Activated naive CD4-positive, alpha-beta T cell treated with anti-CD3 and anti-CD28 coated beads for 36 hours (primary cell): ENCODE data around the gene WDR86. TPM values are rescaled to one million over a fixed set of nuclear protein-coding genes. Genes with fewer than 3 reads are reported as not detected.

Source experiments
- CTCF ChIA-PET: fragments of 350-600 bp; sonication (Branson Sonifier 250); formaldehyde crosslinking; loops from one replicate; lab custom pipeline; 2021; ENCODE audit warnings: antibody characterized with exemption; lab: Charles Lee
- DNase-seq: peaks from one replicate; pipeline ENCODE4 v3.0.0-alpha.2; 2020
- H3K27ac Mint-ChIP-seq: one replicate; pipeline ENCODE4 v1.8.0; 2021; ENCODE audit warnings: mild to moderate bottlenecking, mixed read lengths
- H3K27me3 Mint-ChIP-seq: one replicate; pipeline ENCODE4 v1.8.0; 2021; ENCODE audit warnings: low read depth, mixed read lengths
- H3K36me3 Mint-ChIP-seq: one replicate; pipeline ENCODE4 v1.8.0; 2021; ENCODE audit warnings: low read depth, mixed read lengths
- H3K4me1 Mint-ChIP-seq: one replicate; pipeline ENCODE4 v1.8.0; 2021; ENCODE audit warnings: low read depth, mixed read lengths
- H3K4me3 Mint-ChIP-seq: one replicate; pipeline ENCODE4 v1.8.0; 2021; ENCODE audit warnings: mild to moderate bottlenecking, moderate library complexity, mixed read lengths
- H3K9me3 Mint-ChIP-seq: one replicate; pipeline ENCODE4 v1.8.0; 2021; ENCODE audit warnings: mixed read lengths
- intact Hi-C: fragments of 100-400 bp; cut with micrococcal nuclease; formaldehyde crosslinking; loops from one replicate; pipeline ENCODE4 v1.15.1; 2023
- total RNA-seq, 2 experiments: library from RNA; stranded (reverse); gene quantifications; one replicate each; pipeline ENCODE4 v1.2.3, GENCODE V29; 2021

Gene WDR86, protein sequence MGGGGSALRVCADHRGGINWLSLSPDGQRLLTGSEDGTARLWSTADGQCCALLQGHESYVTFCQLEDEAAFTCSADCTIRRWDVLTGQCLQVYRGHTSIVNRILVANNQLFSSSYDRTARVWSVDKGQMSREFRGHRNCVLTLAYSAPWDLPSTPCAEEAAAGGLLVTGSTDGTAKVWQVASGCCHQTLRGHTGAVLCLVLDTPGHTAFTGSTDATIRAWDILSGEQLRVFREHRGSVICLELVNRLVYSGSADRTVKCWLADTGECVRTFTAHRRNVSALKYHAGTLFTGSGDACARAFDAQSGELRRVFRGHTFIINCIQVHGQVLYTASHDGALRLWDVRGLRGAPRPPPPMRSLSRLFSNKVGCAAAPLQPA
- not detected for total RNA-seq

DNA sequence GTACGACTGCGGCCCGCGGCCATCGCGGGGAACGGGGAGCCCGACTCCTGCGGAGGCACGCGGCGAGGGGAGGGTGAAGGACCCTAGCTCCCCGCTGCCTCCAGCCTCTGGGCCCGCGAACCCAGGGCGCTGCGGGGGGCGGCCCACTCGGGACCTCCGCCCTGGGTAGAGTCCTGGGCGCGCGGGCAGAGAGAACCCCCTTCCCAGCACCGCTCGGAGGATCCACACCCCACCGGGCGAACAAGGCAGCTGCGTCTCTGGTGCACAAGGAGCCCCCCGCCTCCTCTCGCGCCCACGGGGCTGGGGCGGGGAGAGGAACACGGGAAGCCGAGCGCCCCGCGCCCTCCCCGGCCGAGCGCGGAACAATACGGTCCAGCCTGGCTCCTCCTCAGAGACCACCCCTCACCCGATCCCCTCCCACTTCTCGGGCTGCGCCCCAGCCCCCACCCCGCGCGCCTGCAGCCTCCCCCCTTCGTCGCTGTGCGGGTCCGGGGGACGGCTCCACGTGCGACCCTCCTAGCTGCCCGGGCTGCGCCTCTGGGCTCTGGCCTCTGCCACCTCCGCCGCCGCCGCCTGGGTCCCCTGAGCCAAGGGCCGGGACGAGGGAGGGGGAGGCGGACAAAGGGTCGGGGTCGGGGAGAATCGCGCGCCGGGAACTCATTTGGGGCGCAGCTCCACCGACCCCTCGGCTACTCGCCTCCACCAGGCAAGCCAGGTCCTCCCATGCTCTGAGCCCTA is at the start of gene WDR86:
TSS of gene WDR86 (minus strand) at position 372 of the 738 bp plus-strand sequence. CDS start 449 bp downstream, outside the sequence.
- Mint-ChIP-seq H3K4me3 (peak within 1 kb of the TSS; percentile 39), H3K27ac (no peak within 1 kb of the TSS), H3K36me3 (no peaks in the 10 kb centered on the region), H3K27me3 (peaks cover 41% of the 10 kb centered on the region), H3K4me1 (peaks cover 42% of the 10 kb centered on the region), H3K9me3 (no peaks in the 10 kb centered on the region)
- intact Hi-C loops: no loop called here
- no peak for DNase-seq
- CTCF ChIA-PET: no interaction called here

DNA sequence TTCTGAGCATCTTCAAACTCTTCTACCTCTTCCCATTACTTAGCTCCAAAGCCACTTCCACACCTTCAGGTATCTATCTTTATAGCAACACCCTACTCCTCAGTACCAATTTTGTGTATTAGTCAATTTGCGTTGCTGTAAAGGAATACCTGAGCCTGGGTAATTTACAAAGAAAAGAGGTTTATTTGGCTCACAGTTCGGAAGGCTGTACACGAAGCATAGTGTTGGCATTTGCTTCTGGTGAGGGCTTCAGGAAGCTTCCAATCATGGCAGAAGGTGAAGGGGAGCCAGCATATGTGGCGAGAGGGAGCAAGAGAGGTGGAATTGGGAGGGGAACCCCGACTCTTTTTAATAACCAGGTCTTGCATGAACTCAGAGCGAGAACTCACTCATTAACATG is 47.7 kb upstream of the WDR86 start:
- intact Hi-C loops: no loop called here
- CTCF ChIA-PET: interaction anchor here (0.9 kb wide), 1 partner anchor 9 kb away, joined by 3 read pairs; no protein-coding TSS in a partner anchor
- no peaks in the 10 kb centered on the region for H3K4me1 Mint-ChIP-seq
- DNase-seq: no peak
- H3K27me3 Mint-ChIP-seq: peaks cover 7% of the 10 kb centered on the region
- H3K4me3 Mint-ChIP-seq: no peak overlapping the region
- peaks cover 7% of the 10 kb centered on the region for H3K9me3 Mint-ChIP-seq
- no peak overlapping the region for H3K27ac Mint-ChIP-seq
- peaks cover 3% of the 10 kb centered on the region for H3K36me3 Mint-ChIP-seq

DNA sequence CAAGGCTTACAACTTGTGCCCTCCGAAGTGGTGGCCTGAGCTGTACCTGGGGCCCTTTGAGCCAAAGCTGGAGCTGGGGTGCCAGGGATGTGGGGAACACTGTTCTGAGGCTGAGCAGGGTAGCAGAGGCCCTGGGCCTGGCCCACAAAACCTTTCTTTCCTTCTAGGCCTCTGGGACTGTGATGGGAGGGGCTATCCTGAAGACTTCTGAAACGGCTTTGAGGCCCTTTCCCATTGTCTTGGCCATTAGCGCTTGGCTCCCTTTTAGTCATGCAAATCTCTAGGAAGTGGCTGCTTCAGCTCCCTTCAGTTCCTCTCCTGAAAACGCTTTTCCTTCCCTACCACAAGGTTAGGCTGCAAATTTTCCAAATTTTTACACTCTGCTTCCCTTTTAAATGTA is 46.9 kb upstream of the WDR86 start:
- Mint-ChIP-seq H3K4me3 (no peak overlapping the region), H3K27ac (no peak overlapping the region), H3K27me3 (peaks cover 7% of the 10 kb centered on the region), H3K9me3 (peaks cover 1% of the 10 kb centered on the region), H3K4me1 (no peaks in the 10 kb centered on the region), H3K36me3 (peaks cover 2% of the 10 kb centered on the region)
- DNase-seq: no peak
- intact Hi-C loops: no loop called here
- CTCF ChIA-PET: interaction anchor here (0.8 kb wide), 1 partner anchor 9 kb away, joined by 4 read pairs; no protein-coding TSS in a partner anchor

DNA sequence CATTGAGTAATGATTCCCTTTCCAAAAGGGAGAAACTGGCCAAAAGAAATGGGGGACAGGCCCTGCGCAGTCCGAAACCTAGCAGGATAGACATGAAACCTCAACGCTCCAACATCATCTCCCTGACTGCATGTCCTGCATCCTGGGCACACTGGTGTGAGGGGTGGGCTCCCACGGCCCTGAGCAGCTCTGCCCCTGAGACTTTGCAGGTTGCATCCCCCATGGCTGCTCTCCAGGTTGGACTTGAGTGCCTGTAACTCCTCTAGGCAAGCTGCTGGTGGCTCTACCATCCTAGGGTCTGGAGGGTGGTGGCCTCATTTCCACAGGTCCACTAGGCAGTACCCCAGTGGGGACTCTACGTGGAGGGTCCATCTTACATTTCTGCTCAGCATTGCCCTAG is 46.4 kb upstream of the WDR86 start:
- Mint-ChIP-seq H3K4me3 (no peak overlapping the region), H3K27ac (no peak overlapping the region), H3K36me3 (peaks cover 2% of the 10 kb centered on the region), H3K9me3 (peaks cover 1% of the 10 kb centered on the region), H3K4me1 (no peaks in the 10 kb centered on the region), H3K27me3 (peaks cover 7% of the 10 kb centered on the region)
- CTCF ChIA-PET: interaction anchor here (0.8 kb wide), 1 partner anchor 8 kb away, joined by 4 read pairs; no protein-coding TSS in a partner anchor
- intact Hi-C loops: no loop called here
- DNase-seq: no peak

DNA sequence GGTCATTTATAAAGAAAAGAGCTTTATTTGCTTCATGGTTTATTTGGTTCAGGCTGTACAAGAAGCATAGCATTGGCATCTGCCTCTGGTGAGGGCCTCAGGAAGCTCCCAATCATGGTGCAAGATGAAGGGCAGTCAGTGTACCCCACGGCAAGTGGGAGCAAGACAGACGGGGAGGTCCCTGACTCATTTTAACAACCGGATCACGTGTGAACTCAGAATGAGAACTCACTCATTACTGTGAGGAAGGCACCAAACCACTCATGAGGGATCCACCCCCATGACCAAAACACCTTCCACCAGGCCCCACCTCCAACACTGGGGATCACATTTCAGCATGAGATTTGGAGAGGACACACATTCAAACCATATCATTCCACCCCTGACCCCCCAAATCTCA is 45.9 kb upstream of the WDR86 start:
- intact Hi-C loops: no loop called here
- CTCF ChIA-PET: interaction anchor here (1.2 kb wide), 1 partner anchor 15 kb away, joined by 3 read pairs; the partner anchor contains the start of gene CRYGN

DNA sequence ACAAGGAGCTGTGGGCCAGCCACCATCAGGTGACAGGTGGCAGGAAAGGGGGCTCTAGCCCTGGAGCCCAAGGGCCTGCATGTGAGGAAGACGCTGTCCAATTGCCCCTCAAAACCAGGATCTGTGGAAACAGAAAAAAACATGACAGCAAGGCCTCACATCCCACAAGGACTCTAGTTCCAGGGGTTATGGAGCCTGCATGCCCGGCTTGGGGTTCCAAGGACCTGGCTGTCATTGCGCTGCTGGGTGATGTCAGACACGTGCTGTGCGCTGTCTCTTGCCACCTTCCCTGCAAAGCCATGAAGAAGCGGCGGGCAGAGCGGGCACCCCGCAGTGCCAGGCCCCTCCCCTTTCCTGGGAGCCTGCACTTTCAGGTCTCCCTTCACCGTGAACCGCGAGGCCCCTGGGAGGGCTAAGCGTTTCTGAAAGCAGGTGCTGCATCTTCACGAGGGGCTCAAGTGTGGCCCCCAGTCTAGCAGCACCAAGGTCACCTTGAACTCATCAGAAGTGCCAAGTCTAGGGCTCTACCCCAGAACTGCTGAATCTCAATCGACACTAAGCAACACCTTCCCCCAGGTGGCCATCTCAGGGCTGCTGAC is 45.2 kb upstream of the WDR86 start:
- H3K4me1 Mint-ChIP-seq: no peaks in the 10 kb centered on the region
- no peak for DNase-seq
- no peaks in the 10 kb centered on the region for H3K36me3 Mint-ChIP-seq
- peaks cover 1% of the 10 kb centered on the region for H3K9me3 Mint-ChIP-seq
- H3K27ac Mint-ChIP-seq: no peak overlapping the region
- intact Hi-C loops: no loop called here
- peaks cover 2% of the 10 kb centered on the region for H3K27me3 Mint-ChIP-seq
- no peak overlapping the region for H3K4me3 Mint-ChIP-seq
- CTCF ChIA-PET: interaction anchor here (1.2 kb wide), 1 partner anchor 14 kb away, joined by 3 read pairs; the partner anchor contains the start of gene CRYGN

More for the DNA sequence above, 45.9 kb upstream of the WDR86 start:
- Mint-ChIP-seq H3K36me3 (peaks cover 2% of the 10 kb centered on the region), H3K9me3 (peaks cover 1% of the 10 kb centered on the region), H3K27me3 (peaks cover 6% of the 10 kb centered on the region), H3K27ac (no peak overlapping the region), H3K4me3 (no peak overlapping the region), H3K4me1 (no peaks in the 10 kb centered on the region)
- DNase-seq: no peak

DNA sequence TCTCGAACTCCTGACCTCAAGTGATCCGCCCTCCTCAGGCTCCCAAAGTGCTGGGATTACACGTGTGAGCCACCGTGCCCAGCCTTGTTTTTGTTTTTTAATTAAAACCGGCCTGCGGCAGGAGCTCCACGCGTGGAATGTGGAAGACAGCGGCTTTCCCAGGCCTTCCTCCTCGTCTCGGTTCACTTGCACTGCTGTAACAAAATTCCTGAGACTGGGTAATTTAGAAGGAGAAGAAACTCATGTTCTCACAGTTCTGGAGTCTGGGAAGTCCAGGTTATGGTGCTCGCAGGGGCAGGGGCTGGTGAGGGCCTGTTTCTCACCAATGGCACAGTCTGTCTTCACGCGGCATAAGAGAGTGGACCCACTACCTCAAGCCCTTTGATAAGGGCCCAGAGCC is 44.5 kb upstream of the WDR86 start:
- Mint-ChIP-seq H3K9me3 (peaks cover 1% of the 10 kb centered on the region), H3K27ac (no peak overlapping the region), H3K36me3 (no peaks in the 10 kb centered on the region), H3K4me1 (peaks cover 4% of the 10 kb centered on the region), H3K4me3 (no peak overlapping the region), H3K27me3 (no peaks in the 10 kb centered on the region)
- no peak for DNase-seq
- intact Hi-C loops: no loop called here
- CTCF ChIA-PET: no interaction called here

DNA sequence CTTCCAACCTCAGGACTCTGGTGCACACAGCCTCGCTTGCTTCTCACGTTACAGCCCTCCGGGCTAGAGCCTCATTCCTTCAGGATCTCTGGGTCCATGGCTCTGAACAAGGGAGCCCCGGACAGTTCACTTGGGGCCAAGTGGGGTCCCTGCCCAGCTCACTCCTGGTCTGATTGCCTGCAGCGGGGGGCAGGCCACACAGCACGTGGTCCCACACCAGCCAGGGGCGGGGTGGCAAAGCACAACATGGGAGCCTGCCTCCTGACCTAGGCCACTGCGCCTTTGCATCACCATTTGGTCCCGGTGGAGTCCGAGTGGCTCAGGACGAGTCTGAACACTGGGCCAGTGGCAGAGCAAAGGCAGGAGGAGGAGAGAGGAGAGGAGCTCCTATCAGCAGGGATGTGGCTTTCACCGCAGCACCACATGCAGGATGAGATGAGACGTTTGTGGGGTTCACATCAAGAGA is 43.5 kb upstream of the WDR86 start:
- CTCF ChIA-PET: interaction anchor here (0.5 kb wide), 1 partner anchor 11 kb away, joined by 3 read pairs; no protein-coding TSS in a partner anchor
- no peak for DNase-seq
- intact Hi-C loops: no loop called here
- Mint-ChIP-seq H3K36me3 (no peaks in the 10 kb centered on the region), H3K27me3 (no peaks in the 10 kb centered on the region), H3K27ac (no peak overlapping the region), H3K4me1 (peaks cover 4% of the 10 kb centered on the region), H3K9me3 (peaks cover 1% of the 10 kb centered on the region), H3K4me3 (no peak overlapping the region)

DNA sequence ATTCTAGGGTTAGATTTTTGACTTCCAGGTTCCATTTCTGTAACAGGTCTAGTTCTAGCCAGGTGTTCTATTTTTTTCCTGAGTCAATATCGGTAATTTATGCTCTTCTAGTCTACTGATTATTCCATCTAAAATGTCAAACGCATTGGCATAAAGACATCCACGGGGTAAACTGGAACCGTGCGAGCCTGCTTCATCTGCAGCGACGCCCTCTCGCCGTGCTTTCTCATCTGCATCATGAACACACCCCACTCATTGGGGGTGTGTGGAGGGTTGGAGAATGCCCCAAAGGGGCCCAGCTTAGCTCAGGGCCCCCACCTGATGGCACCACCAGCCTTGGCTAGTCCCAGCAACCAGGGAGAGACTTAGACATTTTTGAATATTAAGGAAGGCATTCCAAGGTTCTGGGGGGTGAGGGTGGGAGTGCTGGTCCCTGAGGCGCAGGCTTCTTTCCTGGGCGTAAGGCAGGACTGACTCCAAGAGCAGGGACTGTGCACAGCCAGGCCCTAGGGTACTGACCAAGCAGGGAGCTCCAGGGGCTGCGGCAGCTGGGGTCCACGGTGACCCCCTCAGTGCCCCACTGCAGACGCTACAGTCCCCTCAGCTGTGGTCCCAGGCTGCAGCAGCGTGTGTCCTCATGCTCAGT is 43.0 kb upstream of the WDR86 start:
- H3K9me3 Mint-ChIP-seq: peaks cover under 1% of the 10 kb centered on the region
- no peaks in the 10 kb centered on the region for H3K36me3 Mint-ChIP-seq
- intact Hi-C loops: no loop called here
- H3K27me3 Mint-ChIP-seq: no peaks in the 10 kb centered on the region
- H3K4me1 Mint-ChIP-seq: peaks cover 4% of the 10 kb centered on the region
- no peak for DNase-seq
- CTCF ChIA-PET: interaction anchor here (6.0 kb wide), 1 partner anchor 83 kb away, joined by 198 read pairs; no protein-coding TSS in a partner anchor
- no peak overlapping the region for H3K27ac Mint-ChIP-seq
- no peak overlapping the region for H3K4me3 Mint-ChIP-seq

DNA sequence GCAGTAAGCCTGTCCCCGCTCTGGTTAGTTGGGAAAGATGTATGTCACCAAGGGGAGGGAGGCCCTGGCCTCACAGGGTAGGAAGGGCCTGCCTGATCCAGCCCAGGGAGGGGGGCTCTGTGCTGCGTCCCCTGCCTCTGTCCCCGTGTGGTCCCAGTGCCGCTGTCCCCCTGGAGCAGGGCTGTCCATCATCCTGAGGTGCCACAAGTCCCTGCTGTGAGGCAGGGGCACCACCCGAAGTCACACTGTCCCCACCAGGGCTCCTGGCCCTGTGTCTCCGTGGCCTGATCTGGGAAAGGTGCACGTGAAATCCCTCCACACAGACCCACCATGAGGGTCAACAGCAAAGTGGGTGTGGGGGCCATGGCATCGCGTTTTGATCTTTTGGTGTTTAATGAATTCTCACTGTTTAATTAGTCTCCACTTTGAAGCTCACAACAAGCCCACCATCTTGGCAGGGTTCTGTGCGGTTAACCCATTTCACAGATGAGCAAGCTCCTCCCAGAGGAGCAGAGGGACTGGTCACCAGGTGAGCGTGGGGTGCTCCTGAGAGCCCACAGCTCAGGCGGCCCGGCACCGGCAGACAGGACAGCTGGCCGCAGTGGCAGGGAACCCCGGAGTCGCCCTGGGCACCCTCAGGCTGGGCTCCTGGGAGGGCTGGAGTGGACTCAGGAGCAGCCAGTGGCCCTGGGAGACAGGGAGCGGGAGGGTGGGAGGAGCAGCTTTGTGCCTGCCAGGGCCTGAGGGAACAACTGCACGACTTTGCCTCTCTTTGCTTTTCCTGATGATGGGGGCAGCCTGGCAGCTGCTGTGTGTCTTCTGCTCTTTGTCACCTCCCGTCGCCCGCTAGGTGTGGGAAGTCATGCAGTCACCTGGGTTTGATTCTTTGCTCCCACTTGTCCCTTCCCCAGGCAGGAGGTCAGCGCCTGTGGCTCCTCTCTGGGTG is 42.1 kb upstream of the WDR86 start:
- Mint-ChIP-seq H3K4me1 (peaks cover 6% of the 10 kb centered on the region), H3K27me3 (no peaks in the 10 kb centered on the region), H3K36me3 (no peaks in the 10 kb centered on the region), H3K9me3 (no peaks in the 10 kb centered on the region), H3K4me3 (no peak overlapping the region), H3K27ac (no peak overlapping the region)
- CTCF ChIA-PET: interaction anchor here (6.0 kb wide), 1 partner anchor 83 kb away, joined by 198 read pairs; no protein-coding TSS in a partner anchor
- DNase-seq: no peak
- intact Hi-C loops: no loop called here

DNA sequence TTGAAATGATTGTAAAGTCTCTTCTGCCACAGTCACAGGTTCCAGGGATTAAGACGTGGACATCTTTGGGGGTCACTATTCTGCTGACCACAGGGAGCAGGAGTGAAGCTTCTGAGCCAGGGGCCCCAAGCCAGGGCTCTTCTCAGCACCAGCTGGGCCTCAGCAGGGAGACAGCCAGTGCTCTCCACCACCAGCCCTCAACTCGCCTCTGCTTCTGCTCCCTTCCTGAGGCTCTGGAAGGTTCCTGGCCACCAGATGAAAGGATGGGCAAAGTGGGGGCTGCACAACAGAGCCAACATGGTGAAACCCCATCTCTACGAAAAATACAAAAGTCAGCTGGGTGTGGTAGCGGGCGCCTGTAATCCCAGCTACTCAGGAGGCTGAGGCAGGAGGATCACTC is 41.3 kb upstream of the WDR86 start:
- Mint-ChIP-seq H3K4me3 (no peak overlapping the region), H3K9me3 (no peaks in the 10 kb centered on the region), H3K27me3 (no peaks in the 10 kb centered on the region), H3K27ac (no peak overlapping the region), H3K36me3 (no peaks in the 10 kb centered on the region), H3K4me1 (peaks cover 6% of the 10 kb centered on the region)
- intact Hi-C loops: no loop called here
- CTCF ChIA-PET: interaction anchor here (0.6 to 6.0 kb wide), 3 partner anchors 54 to 82 kb away, joined by 3 to 198 read pairs (median 3); no protein-coding TSS in a partner anchor
- DNase-seq: no peak
